ENCODE data around the gene FGFR3.
A peak's percentile ranks its signal among the peaks of the same experiment; 100 is the strongest.

Gene FGFR3

DNA sequence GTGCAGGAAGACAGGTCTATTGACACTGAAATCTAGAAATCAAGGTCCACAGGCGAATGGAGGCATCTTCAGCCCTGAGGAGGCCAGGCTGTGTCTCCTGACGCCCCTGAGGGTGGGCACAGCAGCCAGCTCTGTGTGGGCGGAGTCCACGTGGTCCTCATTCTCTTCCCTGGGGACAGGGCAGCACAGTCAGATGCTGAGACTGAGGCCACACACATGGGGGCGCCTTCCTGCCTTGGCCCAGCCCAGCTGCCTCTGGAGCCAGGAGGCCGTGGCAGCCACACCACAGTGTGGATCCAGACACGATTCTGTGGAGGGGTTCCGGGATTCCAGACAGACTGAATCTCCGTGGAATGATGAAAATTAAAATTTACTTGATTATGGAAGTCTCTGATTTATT, 20.8 kb downstream of the FGFR3 start:
- peak in 1 of 2 experiments; percentile 18 for DNase-seq (ENCODE audit: low read depth in 1 of 2, low spot score in 1 of 2)
- no peak for TF ChIP-seq JUND (IDR thresholded peaks at IDR 0.05; ENCODE audit: low read depth)
- in situ Hi-C loops (cut with HindIII; ENCODE audit: low pct_unique_long_range_greater_than_20kb, low sequenced_read_pairs), result no loop called here

DNA sequence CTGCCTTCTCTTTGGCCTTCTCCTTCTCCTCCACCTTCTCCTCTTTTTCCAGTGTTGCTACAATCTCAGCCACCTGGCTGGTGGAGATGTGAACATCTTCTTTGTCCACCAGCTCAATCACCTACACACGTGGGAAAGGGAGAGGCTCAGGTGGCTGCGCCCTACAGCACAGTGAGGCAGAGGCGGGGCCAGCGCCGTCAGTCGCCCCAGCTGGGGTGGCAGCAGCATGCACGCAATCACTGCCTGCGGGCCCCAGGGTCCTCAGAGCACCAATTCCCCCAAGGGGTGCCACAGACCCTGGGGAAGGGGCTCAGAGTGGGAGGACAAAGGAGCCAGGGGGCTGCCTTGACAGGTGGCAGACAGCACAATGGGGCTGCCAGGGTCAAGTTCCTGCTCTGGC, 21.4 kb downstream of the FGFR3 start:
- in situ Hi-C loops (cut with HindIII; ENCODE audit: low pct_unique_long_range_greater_than_20kb, low sequenced_read_pairs), result no loop called here
- no peak for TF ChIP-seq JUND (IDR thresholded peaks at IDR 0.05; ENCODE audit: low read depth)
- no peak for DNase-seq (ENCODE audit: low read depth in 1 of 2, low spot score in 1 of 2)

- no peak for DNase-seq (ENCODE audit: low read depth in 1 of 2, low spot score in 1 of 2)
- TF ChIP-seq JUND (IDR thresholded peaks at IDR 0.05; ENCODE audit: low read depth), result no peak
- in situ Hi-C loops (cut with HindIII; ENCODE audit: low pct_unique_long_range_greater_than_20kb, low sequenced_read_pairs), result no loop called here
These were observed 22.3 kb downstream of the FGFR3 start for GRCh38 chr4:1815096-1815996.

GRCh38 chr4:1815997-1816860, 23.1 kb downstream of the FGFR3 start:
- DNase-seq (ENCODE audit: low read depth in 1 of 2, low spot score in 1 of 2), result no peak
- TF ChIP-seq JUND (IDR thresholded peaks at IDR 0.05; ENCODE audit: low read depth), result no peak
- in situ Hi-C loops (cut with HindIII; ENCODE audit: low pct_unique_long_range_greater_than_20kb, low sequenced_read_pairs), result no loop called here

DNA sequence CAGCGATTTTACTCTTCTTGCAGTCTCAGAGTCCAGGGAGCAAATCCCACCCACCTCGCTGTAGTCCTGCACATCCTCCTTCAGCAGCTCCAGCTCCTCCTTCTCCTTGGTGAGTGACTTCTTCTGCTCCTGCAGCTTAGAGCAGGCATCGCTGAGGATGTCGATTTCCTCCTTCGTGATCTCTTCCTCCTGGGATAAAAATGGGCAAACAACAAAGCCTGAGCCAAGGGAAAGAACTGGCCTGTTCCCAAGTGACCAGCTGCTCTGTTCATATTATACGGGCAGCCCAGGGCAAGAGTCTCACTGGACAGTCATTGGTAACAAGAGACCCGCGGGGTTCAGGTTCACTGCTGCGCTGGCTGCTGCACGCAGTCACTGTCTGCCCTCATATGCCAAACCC, 26.2 kb downstream of the FGFR3 start:
- in situ Hi-C loops (cut with HindIII; ENCODE audit: low pct_unique_long_range_greater_than_20kb, low sequenced_read_pairs), result no loop called here
- no peak for TF ChIP-seq JUND (IDR thresholded peaks at IDR 0.05; ENCODE audit: low read depth)
- no peak for DNase-seq (ENCODE audit: low read depth in 1 of 2, low spot score in 1 of 2)

- DNase-seq (ENCODE audit: low read depth in 1 of 2, low spot score in 1 of 2), result no peak
- in situ Hi-C loops (cut with HindIII; ENCODE audit: low pct_unique_long_range_greater_than_20kb, low sequenced_read_pairs), result no loop called here
- TF ChIP-seq JUND (IDR thresholded peaks at IDR 0.05; ENCODE audit: low read depth), result no peak
These were observed 26.7 kb downstream of the FGFR3 start for GRCh38 chr4:1819816-1820215.

GRCh38 chr4:1821679-1822567, 28.8 kb downstream of the FGFR3 start:
- TF ChIP-seq JUND (IDR thresholded peaks at IDR 0.05; ENCODE audit: low read depth), result no peak
- in situ Hi-C loops (cut with HindIII; ENCODE audit: low pct_unique_long_range_greater_than_20kb, low sequenced_read_pairs), result no loop called here
- no peak for DNase-seq (ENCODE audit: low read depth in 1 of 2, low spot score in 1 of 2)

DNA sequence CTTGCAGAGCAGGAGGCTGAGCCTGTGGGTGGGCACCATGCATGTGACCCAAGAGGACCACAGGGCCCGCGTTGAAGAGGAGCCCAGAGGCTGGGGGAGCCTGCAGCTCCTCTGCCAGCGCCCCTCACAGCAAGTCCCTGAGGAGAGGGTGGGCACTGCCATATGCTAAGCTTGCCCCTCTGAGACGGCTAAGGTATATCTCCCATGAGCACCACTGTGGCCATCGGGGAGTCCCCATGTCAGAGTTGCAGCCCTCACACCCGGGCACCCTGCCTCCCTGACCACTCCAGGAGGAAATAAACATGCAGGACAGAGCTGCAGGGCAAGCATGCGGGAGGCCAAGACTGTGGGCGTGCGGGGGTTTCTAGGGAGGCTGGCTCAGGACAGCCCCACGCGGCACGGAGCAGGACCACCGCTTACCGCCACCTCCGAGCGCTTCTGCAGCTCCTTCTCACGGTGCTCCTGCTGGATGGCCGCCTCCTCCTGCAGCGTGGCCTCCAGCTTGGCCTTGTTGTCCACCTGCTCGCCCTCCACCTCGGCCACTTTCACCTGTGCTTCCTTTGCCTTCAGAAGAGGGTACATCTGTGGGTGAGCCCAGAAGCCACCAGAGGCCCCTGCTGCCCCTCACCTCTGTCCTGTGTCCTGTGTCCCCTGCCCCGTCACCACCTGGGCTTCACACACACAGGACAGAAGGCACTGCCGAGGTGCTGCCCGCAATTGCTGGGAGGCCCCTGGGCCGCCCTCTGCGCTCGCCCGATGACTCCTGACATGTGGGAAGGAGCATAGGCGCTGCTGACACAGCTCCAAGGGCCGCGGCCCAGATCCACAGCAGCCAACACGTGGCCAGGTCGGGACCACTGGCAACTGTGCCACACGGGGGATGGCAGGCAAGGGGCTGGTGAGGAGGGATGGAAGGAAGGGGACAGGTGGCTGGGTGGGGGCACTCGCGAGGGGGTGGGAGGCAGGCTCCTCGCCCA, 29.8 kb downstream of the FGFR3 start:
- in situ Hi-C loops (cut with HindIII; ENCODE audit: low pct_unique_long_range_greater_than_20kb, low sequenced_read_pairs), result no loop called here
- DNase-seq (ENCODE audit: low read depth in 1 of 2, low spot score in 1 of 2), result no peak
- no peak for TF ChIP-seq JUND (IDR thresholded peaks at IDR 0.05; ENCODE audit: low read depth)

DNA sequence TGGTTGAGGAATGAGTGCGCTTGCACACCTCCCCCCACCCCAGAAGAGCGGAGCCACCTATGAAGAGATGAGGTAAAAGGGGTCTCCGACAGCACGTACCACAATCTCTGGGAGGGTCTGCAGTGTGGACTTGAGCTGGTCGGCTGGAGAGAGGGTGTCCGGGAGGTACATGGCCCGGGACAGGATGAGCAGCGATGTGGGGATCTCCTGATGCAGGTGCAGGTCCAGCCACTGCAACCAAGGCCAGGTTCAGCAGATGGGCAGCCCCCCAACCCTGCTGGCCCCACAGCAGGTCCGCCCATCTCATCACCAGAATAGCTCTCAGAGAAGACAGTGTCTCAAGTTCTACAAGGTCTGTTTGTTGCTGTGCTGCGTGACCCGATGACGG, 30.4 kb downstream of the FGFR3 start:
- no peak for DNase-seq (ENCODE audit: low read depth in 1 of 2, low spot score in 1 of 2)
- in situ Hi-C loops (cut with HindIII; ENCODE audit: low pct_unique_long_range_greater_than_20kb, low sequenced_read_pairs), result no loop called here
- TF ChIP-seq JUND (IDR thresholded peaks at IDR 0.05; ENCODE audit: low read depth), result no peak

DNA sequence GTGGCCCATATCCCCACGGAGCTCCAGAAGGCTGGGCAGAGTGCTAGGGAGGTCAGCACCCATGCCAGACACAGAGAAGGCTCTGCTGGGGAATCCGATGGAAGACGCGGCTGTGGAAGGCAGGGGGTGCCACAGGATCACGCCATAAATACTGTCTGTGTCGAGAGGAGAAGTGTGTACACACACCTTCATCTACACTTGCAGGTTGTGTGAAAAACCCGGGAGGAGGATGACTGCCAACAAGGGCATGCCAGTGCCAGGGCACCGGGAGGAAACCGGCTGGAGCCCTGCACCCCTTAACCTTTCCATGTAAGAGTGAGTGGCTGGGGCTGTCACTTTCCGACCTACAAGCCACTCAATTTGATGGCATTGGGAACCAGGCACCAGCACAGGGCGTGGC, 31.7 kb downstream of the FGFR3 start:
- TF ChIP-seq JUND (IDR thresholded peaks at IDR 0.05; ENCODE audit: low read depth), result no peak
- DNase-seq (ENCODE audit: low read depth in 1 of 2, low spot score in 1 of 2), result no peak
- in situ Hi-C loops (cut with HindIII; ENCODE audit: low pct_unique_long_range_greater_than_20kb, low sequenced_read_pairs), result no loop called here

- in situ Hi-C loops (cut with HindIII; ENCODE audit: low pct_unique_long_range_greater_than_20kb, low sequenced_read_pairs), result no loop called here
- TF ChIP-seq JUND (IDR thresholded peaks at IDR 0.05; ENCODE audit: low read depth), result no peak
- DNase-seq (ENCODE audit: low read depth in 1 of 2, low spot score in 1 of 2), result no peak
These were observed 32.2 kb downstream of the FGFR3 start for GRCh38 chr4:1825326-1825725.
